HPDE6-E6E7 (cell line): ENCODE results near the gene UBE2G2.

Source experiments
- DNase-seq: peaks from one replicate; pipeline ENCODE4 v3.0.0; 2011; ENCODE audit warnings: missing footprints; ENCODE audit errors: extremely low spot score

UBE2G2 gene, protein sequence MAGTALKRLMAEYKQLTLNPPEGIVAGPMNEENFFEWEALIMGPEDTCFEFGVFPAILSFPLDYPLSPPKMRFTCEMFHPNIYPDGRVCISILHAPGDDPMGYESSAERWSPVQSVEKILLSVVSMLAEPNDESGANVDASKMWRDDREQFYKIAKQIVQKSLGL

DNA sequence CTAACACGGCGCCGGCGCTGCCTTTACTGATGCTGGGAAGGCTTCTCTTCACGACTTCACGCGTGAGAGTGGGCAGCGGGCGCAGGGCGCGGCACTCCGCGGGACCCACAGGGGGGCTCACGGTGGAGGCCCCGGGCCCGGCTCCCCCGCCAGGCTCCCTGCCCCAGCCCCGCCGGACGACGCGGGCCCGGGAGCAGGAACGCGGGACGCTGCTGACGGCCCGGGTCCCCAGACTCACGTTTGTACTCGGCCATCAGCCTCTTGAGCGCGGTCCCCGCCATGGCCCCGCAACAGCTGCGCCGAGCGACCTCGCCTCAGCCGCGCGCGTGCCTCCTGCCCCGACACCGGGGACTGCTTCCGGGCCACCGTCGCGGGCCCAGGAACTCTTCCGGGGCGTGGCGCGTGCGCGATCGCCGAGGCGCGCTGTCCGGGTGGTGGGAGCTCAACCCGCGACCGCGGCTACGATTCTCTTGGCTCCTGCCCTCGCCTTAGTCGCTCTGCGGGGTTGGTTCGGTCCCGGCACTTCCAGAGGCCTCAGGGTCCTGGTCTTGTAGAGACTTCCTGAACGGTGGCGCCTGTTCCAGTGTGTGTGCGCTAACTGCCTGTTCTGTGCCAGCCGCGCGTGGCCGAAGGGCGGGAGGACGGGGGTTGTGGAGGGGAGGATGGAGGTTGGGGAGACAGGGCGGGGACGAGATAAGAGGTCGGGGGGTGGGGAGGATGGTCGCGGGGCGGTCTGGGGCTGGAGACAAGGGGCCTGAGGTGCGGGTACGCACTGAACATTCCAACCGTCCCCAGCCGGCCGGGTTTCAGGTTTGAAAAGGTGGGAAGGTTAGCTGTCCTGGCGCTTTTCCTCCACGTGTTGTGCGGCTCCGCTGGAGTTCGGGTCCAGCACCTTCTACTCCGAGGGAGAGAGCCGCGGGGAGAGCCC, at the start of gene UBE2G2:
UBE2G2 (minus strand) TSS at position 353 of the 928 bp plus-strand sequence; CDS start at position 281, 72 bp downstream.
- peak; percentile 87 for DNase-seq

DNA sequence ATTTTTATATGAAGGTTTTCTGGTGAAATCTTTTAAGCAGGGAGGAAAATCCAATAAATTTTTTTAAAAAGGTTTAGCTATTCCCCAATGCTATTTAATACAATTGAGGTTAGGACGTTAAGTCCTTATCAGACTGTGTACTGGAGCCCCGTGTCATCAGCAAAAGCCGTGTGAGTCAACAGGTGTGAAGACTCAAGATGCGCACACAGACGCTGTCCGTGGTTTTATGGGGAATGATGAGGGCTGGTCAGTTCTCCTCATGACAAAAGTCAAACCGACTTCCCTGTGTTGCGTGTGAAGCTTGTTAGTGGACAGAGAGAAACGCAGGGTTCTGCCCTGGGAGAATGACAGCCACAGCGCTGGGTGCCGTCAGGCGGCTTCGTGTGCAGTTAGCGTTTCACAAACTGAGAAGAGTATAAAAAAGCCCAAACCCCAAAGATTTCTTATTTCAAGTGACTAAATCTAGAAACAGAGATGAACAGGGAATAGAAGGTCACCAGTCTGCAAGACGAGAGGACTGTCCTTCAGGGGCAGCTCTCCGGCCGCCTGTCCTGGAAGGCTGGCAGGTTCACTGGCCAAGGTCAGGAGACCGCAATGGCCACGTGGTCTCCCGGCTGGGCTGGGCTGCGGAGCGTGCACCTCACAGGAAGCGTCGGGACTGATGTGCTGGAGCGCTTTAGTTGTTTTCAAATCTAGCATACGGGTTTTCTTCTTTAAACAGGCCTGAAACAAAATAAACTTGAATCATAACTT, 49.5 kb upstream of the UBE2G2 start:
- no peak for DNase-seq

DNA sequence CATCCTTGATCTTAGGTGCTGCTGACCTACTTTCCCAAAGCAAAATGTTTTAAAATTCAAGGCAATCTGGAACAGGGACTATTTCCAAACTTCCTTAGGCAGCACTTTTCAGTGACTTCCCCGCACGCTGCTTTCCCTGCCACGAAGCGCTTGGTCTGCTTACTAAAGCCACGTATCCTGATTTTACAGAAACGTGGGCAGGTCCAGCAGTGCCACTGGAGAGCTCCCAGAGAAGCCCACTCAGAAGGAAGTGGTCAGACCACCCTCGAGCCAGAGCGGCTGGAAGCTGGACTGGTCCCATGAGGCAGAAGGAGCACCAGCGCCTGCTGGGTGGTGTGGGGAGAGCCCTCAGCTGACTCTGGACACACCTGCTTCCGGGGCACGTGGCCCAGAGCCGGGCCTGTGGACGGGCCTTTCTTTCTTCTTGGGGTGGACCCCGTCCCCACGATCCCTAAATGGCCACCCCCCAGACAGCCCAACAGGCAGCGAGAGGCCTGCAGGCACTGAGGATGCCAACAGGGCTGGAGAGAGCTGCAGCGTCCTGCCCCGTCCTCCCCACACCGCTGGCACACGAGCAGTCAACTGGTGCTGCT, 48.7 kb upstream of the UBE2G2 start:
- no peak for DNase-seq

DNA sequence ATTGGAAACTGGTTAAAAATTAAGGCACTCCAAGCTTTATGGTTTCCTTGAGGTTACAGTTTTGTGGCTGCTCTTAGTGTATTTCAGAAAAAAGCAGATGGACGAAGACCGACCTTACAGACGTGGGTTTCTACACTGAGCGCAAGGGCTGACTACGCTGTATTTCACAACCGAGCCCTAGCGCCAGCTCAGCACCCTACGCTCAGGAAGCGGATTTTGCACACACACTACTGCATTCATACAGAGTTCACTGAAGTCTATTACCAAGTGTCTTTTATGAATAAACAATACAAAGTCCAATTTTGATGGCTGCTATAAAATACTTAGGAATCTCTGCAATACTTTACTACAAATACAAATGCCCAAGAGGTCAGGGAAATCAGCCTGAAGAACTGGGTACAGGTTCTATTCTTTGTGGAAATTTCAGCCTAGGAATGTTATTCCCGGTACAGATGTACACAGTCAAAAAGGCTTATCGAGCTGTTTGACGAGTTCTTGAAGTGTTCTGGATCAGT, 48.1 kb upstream of the UBE2G2 start:
- no peak for DNase-seq

DNA sequence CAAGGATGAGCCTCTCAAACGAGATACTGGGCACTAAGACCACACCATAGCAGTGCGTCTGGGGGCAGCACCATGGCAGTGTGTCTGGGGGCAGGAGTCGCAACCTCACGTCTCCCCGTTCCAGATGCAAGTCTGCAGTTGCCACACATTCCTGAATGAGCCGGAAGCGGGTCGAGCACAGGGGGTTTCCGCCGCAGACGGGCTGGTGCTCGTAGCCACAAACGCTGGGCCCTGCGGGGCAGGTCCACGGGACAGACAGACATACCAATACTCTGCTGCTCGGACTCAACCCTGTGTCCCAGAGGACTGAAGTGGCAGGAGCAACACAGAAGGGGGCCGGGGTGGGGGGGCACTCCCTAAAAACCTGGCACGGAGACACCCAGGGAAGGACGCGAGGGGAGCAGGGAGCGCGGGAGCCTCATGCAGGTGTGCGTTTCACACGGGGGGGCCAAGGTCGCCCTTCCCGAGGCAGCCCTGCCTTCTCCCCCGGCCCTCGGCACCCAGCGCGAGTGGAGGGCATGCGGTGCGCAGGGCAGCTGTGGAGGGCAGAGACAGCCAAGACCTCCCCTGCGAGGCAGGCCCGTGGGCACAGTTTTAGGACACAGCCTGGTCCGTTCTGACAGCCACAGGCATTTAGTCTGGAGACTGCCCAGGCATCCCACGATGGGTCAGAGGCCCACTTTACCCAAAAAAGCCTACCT, 47.4 kb upstream of the UBE2G2 start:
- DNase-seq = no peak

DNA sequence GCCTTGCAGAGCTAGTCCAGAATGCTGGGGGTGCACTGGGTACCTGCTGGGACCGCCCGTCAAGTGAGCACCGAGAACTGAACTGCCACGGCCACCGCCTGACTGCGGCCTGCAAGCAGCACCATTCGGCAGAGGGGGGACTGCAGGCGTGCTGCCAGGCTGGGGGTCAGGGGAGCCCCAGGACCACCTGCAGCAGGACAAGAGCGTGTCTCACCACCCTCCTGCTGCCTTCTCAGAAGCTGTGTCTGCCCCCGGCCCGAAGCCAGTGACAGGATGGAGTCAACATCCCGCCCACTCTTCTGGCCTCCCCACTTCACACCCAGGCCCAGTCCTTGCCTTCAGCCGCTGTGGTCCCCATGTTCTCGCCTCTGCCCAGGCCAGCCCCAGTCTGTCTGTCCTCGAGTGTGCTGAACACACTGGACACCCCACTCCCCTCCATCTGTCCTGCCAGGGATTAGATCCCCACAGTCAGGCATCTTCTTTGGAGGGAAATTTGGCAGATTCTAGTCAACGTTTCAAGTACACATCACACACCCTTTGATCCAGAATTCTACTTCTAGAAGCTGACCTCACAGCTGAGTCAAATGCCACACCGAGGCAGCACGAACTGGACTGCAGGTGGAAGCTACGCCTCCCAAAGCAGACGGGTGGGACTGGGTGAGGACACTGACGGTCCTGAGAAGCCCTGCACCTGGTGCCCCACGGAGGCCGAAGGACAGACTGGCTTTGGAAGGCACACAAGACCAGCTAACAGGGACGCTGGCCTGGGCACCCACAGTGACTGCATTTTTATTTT, 45.8 kb upstream of the UBE2G2 start:
- DNase-seq = no peak

DNA sequence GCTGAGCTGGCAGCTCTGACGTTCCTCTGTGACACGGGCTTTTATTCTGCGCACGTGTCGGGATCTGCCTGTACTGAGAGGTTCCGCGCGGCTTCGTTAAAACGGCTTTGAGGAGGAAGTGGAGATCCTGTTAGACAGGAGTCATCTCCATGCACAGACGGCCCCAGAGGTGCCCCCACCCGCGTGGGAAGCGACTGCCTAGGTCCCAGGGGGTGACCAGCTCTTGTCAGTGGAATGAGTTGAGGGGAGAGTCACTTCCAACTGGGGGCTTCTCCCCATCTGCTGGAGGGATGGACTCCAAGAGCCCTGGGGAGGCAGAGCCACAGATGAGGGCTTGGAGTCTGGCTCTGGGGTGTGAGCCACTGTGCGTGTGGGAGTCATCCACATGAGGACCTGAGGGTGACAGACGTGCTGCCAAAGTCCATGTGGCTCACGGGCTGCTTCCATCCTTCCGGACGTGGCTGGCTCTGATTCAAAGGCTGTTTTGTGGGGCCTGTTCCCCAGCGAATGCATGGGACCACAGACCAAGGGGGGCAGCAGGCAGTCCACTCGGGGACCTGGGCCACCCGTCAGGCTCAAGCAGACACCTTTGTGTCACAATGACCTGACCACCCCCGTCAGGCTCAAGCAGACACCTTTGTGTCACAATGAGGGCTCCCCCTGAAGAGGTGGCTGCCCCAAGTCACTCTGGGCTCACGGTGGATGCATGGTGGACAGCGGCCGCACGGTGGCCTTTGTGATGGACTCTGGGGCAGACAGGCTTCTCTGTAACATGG, 45.1 kb upstream of the UBE2G2 start:
- no peak for DNase-seq

DNA sequence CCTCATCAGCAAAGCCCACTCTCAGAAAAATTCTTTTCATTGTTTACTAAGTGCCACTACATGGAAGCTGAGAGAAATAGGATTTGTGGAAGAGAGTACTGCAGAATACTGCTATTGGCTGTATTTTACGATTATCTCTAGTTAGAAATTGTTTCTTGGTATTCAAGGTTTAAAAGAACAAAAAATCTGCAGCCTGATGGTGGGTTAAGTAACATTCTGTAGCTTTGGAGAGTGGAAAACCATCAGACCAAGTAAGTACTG, 44.5 kb upstream of the UBE2G2 start:
- no peak for DNase-seq

DNA sequence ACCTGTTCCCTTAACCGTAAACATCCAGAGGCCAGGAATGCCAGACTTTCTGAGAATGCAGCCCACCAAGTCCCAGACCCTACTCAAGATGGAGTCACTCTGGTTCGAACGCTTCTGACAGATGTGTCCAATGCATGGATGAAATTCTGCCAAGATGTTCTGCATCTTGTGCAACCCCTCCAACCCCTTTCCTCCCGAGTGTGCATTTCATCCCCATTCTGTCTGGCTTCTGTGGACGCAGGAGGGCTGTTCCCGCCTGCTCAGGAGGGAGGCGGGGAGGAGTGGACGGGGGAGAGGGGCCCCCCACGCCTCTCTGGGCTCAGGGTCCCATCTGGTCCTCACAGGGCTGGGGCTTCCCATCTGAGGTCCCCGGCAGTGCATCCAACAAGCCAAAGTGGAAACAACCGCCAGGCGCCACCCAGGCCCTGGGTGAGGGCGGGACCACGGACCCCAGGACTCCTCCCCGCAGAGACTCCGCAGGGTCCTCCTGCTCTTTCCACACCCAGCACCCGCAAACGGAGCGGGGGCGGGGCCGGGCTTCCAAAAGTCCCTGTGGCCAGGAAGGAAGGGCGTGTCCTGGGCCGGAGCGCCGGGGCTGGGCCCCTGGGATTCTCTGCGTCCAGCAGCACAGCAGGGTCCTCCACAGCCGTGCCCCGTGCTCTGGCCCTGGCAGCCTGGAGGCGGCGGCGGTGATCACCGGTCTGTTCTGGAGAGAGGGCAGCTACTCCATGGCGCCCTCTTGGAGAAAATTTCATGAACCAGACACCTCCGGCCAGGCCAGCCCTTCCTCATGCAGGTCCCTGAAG, 44.0 kb upstream of the UBE2G2 start:
- DNase-seq = peak; percentile 54

DNA sequence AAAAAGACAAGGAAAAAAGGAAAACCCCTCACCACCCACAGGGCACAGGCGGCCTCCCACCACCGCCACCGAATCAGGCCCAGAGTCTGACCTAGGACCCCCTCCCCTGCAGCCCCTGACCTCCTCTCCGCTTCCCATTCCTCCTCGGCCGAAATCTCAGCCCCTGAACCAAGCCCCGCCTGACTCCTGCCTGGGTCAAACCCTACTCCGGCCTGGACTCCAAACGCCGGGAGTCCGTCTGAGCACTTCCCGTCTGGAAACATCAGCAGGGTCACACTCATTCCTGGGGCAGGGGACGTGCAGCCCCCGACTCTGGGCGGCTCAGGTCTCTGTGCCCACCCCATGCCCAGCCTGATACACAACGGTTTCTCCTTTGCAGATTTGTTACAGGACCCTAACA, 42.6 kb upstream of the UBE2G2 start:
- DNase-seq = no peak

DNA sequence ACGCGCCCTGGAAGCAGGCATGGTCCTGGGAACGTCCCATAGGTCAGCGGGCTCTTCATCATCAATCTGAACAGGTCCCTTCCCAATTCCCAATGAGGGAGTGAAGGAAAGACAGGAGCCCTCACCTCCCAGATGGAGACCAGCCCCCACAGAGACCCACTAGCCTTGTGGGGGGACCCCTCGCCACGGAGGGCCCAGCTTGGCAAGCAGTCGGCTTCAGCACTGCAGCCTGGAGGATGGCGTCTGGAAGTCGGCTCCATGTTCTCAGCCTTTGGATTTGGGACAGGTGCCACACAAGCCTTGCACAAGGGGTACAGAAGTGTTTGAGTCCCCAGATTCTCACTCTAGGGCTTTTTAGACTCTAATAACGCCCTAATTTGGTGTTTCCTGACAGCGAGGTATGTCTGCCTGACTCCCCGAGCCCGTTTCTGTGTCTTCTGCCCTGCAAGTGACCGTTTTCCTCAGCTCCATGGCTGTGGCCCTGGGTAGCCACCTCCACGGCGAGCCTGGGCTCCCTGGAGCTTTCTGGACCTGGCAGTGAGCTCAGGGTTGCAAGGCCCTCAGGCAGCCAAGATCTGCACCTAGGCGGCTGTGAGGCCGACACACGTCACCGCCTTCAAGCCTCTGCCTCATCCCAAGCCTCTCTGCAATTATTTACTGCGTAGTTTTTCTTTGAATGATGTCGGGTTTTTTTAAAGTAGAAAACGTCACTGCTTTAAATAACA, 41.3 kb upstream of the UBE2G2 start:
- no peak for DNase-seq

DNA sequence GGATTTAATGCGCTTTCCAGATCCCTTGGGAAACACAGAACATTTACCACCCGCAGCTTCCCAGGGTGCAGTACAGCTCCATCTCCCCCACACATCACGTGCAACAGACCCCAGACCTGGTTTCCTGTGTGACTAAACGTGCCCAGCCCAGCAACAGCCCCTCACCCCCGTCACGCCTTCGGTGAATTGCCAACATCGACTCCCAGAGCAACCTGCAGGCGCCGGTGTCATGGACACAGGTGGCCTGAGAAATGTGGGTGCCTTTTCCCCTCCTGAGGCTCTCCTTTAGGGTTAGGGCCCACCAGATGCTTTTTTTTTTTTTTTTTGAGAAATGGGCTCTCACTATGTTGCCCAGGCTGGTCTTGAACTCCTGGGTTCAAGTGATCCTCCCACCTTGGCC, 40.5 kb upstream of the UBE2G2 start:
- DNase-seq = no peak

DNA sequence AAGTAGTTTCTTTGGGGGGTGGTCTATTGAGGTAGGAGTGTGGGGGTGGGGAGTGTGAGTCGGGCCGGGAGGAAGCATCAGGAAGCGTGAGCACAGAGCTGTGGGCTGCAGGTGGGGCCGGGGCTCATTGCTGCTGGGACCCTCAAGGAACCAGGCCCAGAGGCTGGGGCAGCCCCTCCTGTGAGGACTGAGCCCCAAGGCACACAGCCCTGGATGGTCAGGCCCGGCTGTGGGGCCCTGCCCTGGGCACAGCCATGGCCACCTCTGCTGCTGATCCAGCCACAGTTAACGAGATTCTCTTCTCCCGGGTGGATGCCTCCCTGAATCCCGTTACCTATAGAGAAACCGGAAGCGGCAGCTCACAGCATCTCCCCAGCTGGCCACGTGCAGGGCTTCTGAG, 39.2 kb upstream of the UBE2G2 start:
- no peak for DNase-seq

DNA sequence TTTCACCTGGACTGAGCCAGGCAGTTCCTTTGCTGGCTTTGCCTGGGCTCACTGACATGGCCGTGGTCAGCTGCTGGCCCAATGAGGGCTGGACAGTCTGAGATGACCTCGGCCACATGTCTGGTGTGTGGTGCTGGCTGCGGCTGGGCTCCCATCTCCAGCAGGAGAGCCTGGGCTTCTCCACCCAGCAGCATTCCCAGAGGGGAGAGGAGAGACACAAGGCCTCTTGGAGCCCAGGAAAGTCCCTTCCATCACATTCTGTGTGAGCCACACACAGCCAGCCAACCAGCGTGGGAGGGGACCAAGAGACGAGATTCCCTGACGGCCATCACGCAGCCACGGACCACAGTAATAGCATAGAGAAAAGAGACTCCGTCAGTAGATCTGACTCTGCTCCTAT, 37.3 kb upstream of the UBE2G2 start:
- no peak for DNase-seq

DNA sequence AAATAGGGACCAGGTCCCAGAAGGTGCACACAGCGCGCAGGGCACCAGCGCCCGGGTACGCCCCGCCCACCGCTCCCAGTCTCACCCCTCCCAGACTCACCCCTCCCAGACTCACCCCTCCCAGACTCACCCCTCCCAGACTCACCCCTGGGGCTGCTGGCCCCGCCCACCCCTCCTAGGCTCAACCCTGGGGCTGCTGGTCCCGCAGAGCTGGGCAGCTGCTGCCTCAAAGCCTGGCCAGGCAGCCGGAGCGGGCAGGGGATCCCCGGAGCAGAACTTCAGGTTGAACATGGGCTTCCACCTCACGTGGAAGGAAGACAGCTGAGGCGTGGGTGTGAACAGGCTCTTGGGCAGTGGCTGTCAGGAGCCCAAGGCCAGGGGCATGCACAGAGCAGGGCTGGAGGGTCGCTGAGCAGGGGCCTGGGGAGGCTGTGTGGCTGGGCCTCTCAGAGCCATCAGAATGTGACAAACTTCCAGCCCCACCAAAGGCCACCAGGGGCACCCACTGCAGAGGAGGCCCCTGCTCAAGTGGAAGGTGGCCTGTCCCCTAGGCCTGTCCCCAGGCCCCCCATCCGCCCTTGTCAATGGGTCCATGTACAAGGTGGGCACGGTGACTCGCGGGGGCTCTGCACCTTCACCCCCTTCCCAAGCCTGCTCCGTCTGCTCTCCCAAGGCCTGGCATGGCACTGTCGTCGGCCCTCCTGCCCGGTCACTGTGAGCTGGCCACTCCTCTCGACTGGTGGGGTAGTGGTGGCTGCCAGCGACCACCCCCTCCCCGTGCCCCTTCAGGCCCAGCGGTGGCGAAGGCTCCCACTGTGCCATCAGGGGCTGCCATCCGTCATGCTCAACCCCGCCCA, 36.6 kb upstream of the UBE2G2 start:
- DNase-seq = no peak

DNA sequence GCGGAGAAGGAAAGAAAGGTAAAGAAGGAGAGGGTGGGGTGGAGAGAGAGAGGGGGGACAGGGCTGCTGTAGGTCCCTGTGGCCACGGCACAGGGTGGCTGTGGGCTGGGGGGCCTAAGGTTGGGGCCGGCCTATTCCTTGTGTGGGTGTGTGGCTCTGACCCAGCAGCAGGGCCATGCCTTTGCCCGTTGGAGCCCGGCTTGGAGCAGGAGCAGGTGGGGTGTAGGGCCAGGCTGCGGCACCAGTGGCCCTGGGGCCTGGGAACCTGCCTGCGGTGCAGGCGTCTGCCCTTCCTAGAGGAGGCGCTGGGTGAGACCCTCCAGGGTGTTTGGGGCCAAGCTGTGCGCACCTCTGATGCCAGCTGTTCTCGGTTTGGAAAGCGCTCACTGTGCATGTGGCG, 35.9 kb upstream of the UBE2G2 start:
- DNase-seq = no peak

DNA sequence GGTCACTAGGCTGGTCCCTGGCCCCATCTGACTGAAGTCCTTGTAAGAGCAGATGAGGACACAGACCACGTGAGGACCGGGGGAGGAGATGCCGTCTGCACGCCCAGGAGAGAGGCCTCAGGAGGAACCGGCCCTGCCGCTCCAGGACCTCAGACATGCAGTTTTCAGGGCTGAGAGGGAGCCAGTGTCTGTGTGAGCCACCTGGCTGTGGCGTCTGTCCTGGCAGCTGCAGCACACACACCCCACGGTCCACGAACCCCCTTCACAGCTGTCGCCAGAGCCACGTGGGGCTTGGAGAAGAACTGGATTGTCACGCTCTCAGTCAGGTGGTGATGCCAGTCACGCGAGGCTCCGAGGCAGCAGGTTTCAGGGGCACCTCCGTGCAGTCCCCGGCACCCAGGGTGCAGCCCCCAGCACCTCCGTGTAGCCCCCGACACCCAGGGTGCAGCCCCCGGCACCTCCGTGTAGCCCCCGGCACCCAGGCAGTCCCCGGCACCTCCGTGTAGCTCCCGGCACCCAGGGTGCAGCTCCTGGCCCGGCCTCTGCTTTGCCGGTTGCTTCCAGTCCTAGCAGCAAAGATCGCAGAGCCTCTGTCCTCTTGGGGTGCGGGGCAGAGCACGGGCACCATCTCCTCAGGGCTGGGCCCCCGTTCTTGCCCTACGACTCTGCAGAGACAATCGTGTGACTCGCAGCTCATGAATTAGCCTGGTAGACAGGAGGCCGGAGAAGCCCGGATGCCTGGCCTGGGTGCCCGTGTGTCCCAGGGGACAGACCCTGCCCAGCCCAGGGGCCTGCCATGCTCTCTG, 35.2 kb upstream of the UBE2G2 start:
- no peak for DNase-seq
